Lower lobe of right lung (tissue), 2 donors: Measurements from ENCODE around the gene HRH3. TPM values are rescaled to one million over a fixed set of nuclear protein-coding genes. Genes with fewer than 3 reads are reported as not detected.

Source experiments
- ATAC-seq, 2 donors: fragments of 200-7000 bp; cut with Tn5 transposase; one replicate each; pipeline ENCODE4 v1.9.1; 2020 to 2022; ENCODE audit warnings: mild to moderate bottlenecking in 2 of 2, moderate library complexity in 2 of 2
- DNase-seq: peaks from one replicate; pipeline ENCODE4 v3.0.0-alpha.2; 2020
- H3K27ac ChIP-seq: fragments of 200-600 bp; one replicate; pipeline ENCODE4 v1.8.0; 2022
- H3K27me3 ChIP-seq: fragments of 200-600 bp; one replicate; pipeline ENCODE4 v1.8.0; 2022; ENCODE audit warnings: low read depth
- H3K36me3 ChIP-seq: fragments of 200-600 bp; one replicate; pipeline ENCODE4 v1.8.0; 2022; ENCODE audit warnings: mild to moderate bottlenecking
- H3K4me1 ChIP-seq: fragments of 200-600 bp; one replicate; pipeline ENCODE4 v1.8.0; 2022
- H3K4me3 ChIP-seq: fragments of 200-600 bp; one replicate; pipeline ENCODE4 v1.8.0; 2022; ENCODE audit warnings: mild to moderate bottlenecking
- H3K9me3 ChIP-seq: fragments of 200-600 bp; one replicate; pipeline ENCODE4 v1.8.0; 2022
- CTCF ChIP-seq: fragments of 200-600 bp; IDR thresholded peaks from one replicate; pipeline ENCODE4 v1.8.0; 2022; ENCODE audit warnings: antibody characterized with exemption, mild to moderate bottlenecking
- intact Hi-C: fragments of 100-400 bp; cut with DNase I; formaldehyde crosslinking; loops from one replicate; pipeline ENCODE4 v1.11.0; 2022
- total RNA-seq: library from RNA; stranded (reverse); fragmentation: NEBNext Ultra II Directional; extraction: Animal tissue kit (Norgen Biotek cat#: 25700); gene quantifications from one replicate; pipeline ENCODE4 v1.2.1, GENCODE V29; 2021
- donor health status: DM: no; HTN: yes; CAD: no; lungs with severe emphysema.

HRH3 gene
- total RNA-seq, 1 donor from 2014 or later, result not detected

GRCh38 chr20:62174870-62175624 lies 45.0 kb downstream of the HRH3 start:
- no peaks in the 10 kb centered on the region for H3K27me3 ChIP-seq
- intact Hi-C loops, result no loop called here
- ATAC-seq, result no peak
- peaks cover 58% of the 10 kb centered on the region for H3K36me3 ChIP-seq
- no peak overlapping the region for H3K4me3 ChIP-seq
- no peaks in the 10 kb centered on the region for H3K4me1 ChIP-seq
- no peak for TF ChIP-seq CTCF
- no peaks in the 10 kb centered on the region for H3K9me3 ChIP-seq
- no peak overlapping the region for H3K27ac ChIP-seq
- no peak for DNase-seq

DNA sequence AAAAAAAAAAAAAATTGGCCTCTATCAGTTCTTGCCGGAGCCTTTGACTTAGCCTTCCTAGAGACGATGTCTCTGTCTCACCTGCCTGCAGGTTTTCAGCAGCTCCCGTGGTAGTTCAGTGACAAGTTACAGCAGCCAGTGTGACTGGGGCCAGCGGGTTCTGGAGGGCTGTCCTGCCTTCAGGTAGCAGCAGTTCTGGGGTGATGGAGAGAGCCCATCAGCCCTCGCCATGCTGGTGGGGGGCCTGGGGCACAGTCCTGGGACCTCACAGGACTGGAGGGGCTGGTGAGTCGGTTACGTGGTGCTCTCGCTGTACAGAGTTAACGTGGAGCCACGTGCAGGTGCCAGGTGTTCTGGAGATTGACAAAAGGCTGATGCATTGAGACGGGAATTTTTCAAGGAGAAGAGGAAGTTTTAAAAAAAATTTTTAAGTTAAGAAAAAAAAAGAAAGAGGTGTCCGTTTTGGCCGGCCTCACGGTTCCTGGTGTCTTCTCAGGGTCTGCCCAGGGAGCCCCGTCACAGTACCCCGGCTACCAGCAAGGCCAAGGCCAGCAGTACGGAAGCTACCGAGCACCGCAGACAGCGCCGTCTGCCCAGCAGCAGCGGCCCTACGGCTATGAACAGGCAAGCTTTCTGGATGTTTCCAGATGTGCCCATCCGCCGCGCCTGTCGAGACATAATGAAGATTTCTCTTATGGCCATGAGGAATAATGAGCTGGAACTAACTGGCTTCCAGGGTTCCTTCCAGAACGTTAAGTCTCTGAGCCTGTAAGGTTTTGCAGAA lies 45.9 kb downstream of the HRH3 start:
- ATAC-seq, result no peak
- Histone ChIP-seq H3K4me1 (no peaks in the 10 kb centered on the region), H3K27me3 (no peaks in the 10 kb centered on the region), H3K27ac (no peak overlapping the region), H3K4me3 (no peak overlapping the region), H3K9me3 (no peaks in the 10 kb centered on the region), H3K36me3 (peaks cover 57% of the 10 kb centered on the region)
- intact Hi-C loops, result no loop called here
- no peak for DNase-seq
- TF ChIP-seq CTCF, result no peak

DNA sequence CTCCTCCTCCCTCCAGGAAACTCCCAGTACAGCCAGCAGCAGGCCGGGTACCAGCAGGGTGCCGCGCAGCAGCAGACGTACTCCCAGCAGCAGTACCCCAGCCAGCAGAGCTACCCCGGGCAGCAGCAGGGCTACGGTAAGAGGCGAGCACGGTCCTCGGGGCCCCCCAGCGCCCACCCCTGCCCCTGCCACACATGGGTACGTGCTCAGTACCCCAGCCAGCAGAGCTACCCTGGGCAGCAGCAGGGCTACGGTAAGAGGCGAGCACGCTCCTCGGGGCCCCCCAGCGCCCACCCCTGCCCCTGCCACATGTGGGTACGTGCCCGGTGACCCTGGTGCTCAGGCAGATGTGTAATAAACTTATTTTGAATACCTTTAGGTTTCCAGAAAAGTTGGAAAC lies 47.4 kb downstream of the HRH3 start:
- Histone ChIP-seq H3K4me3 (no peak overlapping the region), H3K4me1 (no peaks in the 10 kb centered on the region), H3K36me3 (peaks cover 62% of the 10 kb centered on the region), H3K27ac (no peak overlapping the region), H3K27me3 (no peaks in the 10 kb centered on the region), H3K9me3 (no peaks in the 10 kb centered on the region)
- ATAC-seq (no peak), DNase-seq (no peak)
- TF ChIP-seq CTCF, result no peak
- intact Hi-C loops, result no loop called here

- Histone ChIP-seq H3K36me3 (peaks cover 65% of the 10 kb centered on the region), H3K4me3 (no peak overlapping the region), H3K27ac (no peak overlapping the region), H3K9me3 (no peaks in the 10 kb centered on the region), H3K4me1 (no peaks in the 10 kb centered on the region), H3K27me3 (no peaks in the 10 kb centered on the region)
- no peak for ATAC-seq
- intact Hi-C loops, result no loop called here
- DNase-seq, result no peak
- TF ChIP-seq CTCF, result no peak
These were observed 48.8 kb downstream of the HRH3 start for GRCh38 chr20:62171245-62171644.

GRCh38 chr20:62170536-62170935 lies 49.5 kb downstream of the HRH3 start:
- no peak for TF ChIP-seq CTCF
- no peaks in the 10 kb centered on the region for H3K27me3 ChIP-seq
- intact Hi-C loops, result no loop called here
- no peaks in the 10 kb centered on the region for H3K9me3 ChIP-seq
- ATAC-seq (no peak), DNase-seq (no peak)
- H3K36me3 ChIP-seq, result peaks cover 66% of the 10 kb centered on the region
- no peak overlapping the region for H3K27ac ChIP-seq
- no peak overlapping the region for H3K4me3 ChIP-seq
- no peaks in the 10 kb centered on the region for H3K4me1 ChIP-seq
